Memory B cell (primary cell): ENCODE measurements around the gene HSPA2.
A peak's percentile ranks its signal among the peaks of the same experiment; 100 is the strongest.
"Not testable (repeated sequence)": the region's sequence is repeated elsewhere in the genome, so short reads cannot be mapped to it uniquely, and the experiment has no call there.

Experiments used
- ATAC-seq: fragments of 150-1000 bp; cut with Tn5 transposase; 2 replicates; pipeline ENCODE4 v1.10.0; 2021; ENCODE audit warnings: low read depth, mild to moderate bottlenecking, moderate library complexity
- DNase-seq, 2 donors: peaks; one replicate each; pipeline ENCODE4 v3.0.0; 2022; ENCODE audit warnings: low spot score in 2 of 2
- H3K27ac Mint-ChIP-seq: one replicate; pipeline ENCODE4 v1.8.0; 2022; ENCODE audit warnings: mild to moderate bottlenecking, moderate library complexity, mixed read lengths
- H3K27me3 Mint-ChIP-seq: one replicate; pipeline ENCODE4 v1.8.0; 2022; ENCODE audit warnings: mixed read lengths
- H3K36me3 Mint-ChIP-seq: one replicate; pipeline ENCODE4 v1.8.0; 2022; ENCODE audit warnings: mild to moderate bottlenecking, mixed read lengths
- H3K4me1 Mint-ChIP-seq: one replicate; pipeline ENCODE4 v1.8.0; 2022; ENCODE audit warnings: mixed read lengths
- H3K4me3 Mint-ChIP-seq: one replicate; pipeline ENCODE4 v1.8.0; 2022; ENCODE audit warnings: mild to moderate bottlenecking, moderate library complexity, mixed read lengths
- H3K9me3 Mint-ChIP-seq: one replicate; pipeline ENCODE4 v1.8.0; 2022; ENCODE audit warnings: mixed read lengths

HSPA2 gene

GRCh38 chr14:64506721-64507120 is 33.8 kb upstream of the HSPA2 start:
- Mint-ChIP-seq H3K4me3 (peak overlapping the region; percentile 91), H3K27ac (peak overlapping the region; percentile 100), H3K36me3 (peaks cover 2% of the 10 kb centered on the region), H3K4me1 (peaks cover 61% of the 10 kb centered on the region), H3K27me3 (no peaks in the 10 kb centered on the region), H3K9me3 (no peaks in the 10 kb centered on the region)
- DNase-seq (no peak), ATAC-seq (no peak)

DNA sequence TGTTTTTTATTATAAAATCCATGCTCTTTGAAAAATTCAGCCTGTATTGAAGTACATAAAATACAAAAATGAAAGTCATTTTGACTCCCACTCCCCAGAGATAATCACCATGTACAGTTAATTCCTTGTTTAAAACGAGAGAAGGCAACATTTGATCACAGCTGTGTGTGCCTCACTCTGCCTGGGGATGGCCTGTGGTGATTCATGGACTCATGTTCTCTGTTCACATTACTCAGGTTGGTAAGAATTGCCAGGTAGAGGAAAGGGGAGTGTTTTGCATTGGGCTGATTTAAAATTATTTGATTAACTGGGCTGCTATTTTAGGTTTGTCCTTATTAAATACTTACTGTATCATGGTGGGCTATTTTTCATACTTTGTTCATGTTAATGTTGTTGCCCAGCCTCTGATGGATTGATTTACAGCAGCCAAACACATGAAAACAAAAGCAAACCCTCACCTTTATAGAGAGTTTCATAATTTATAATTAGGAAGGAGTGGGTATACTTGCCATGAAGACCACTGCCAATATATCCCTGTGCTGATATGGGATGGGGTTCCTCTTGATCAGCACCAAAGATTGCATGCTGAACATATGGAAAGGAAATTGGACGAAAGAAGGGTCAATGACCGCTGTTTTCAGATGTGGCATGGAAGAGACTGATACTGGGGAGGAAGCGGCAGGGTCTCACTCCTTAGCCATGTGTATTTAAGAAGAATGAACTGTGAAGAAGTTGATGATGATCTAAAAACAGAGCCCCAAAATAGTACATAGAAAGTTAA is 33.0 kb upstream of the HSPA2 start:
- Mint-ChIP-seq H3K4me3 (peak overlapping the region; percentile 64), H3K4me1 (peaks cover 54% of the 10 kb centered on the region), H3K9me3 (no peaks in the 10 kb centered on the region), H3K27me3 (no peaks in the 10 kb centered on the region), H3K36me3 (peaks cover 2% of the 10 kb centered on the region), H3K27ac (peak overlapping the region; percentile 100)
- ATAC-seq (no peak), DNase-seq (no peak)

- peaks cover 2% of the 10 kb centered on the region for H3K36me3 Mint-ChIP-seq
- peak overlapping the region; percentile 12 for H3K4me3 Mint-ChIP-seq
- no peaks in the 10 kb centered on the region for H3K27me3 Mint-ChIP-seq
- peaks cover 53% of the 10 kb centered on the region for H3K4me1 Mint-ChIP-seq
- ATAC-seq (no peak), DNase-seq (no peak)
- peak overlapping the region; percentile 100 for H3K27ac Mint-ChIP-seq
- no peaks in the 10 kb centered on the region for H3K9me3 Mint-ChIP-seq
Observed at GRCh38 chr14:64508215-64508776, 32.2 kb upstream of the HSPA2 start.

GRCh38 chr14:64509036-64509435 is 31.5 kb upstream of the HSPA2 start:
- Mint-ChIP-seq H3K9me3 (no peaks in the 10 kb centered on the region), H3K4me1 (peaks cover 55% of the 10 kb centered on the region), H3K27ac (peak overlapping the region; percentile 100), H3K27me3 (no peaks in the 10 kb centered on the region), H3K4me3 (no peak overlapping the region), H3K36me3 (peaks cover 1% of the 10 kb centered on the region)
- ATAC-seq (no peak), DNase-seq (no peak)

- peak; percentile 47 for ATAC-seq
- peaks cover 53% of the 10 kb centered on the region for H3K4me1 Mint-ChIP-seq
Observed at GRCh38 chr14:64510825-64511671, 29.5 kb upstream of the HSPA2 start.

GRCh38 chr14:64513271-64513670 is 27.3 kb upstream of the HSPA2 start:
- H3K27ac Mint-ChIP-seq, result peak overlapping the region; percentile 5
- H3K4me3 Mint-ChIP-seq, result no peak overlapping the region
- peaks cover 1% of the 10 kb centered on the region for H3K36me3 Mint-ChIP-seq
- ATAC-seq (no peak), DNase-seq (no peak)
- no peaks in the 10 kb centered on the region for H3K9me3 Mint-ChIP-seq
- no peaks in the 10 kb centered on the region for H3K27me3 Mint-ChIP-seq
- H3K4me1 Mint-ChIP-seq, result peaks cover 49% of the 10 kb centered on the region

More at GRCh38 chr14:64510825-64511671, 29.5 kb upstream of the HSPA2 start:
- Mint-ChIP-seq H3K4me3 (peak overlapping the region; percentile 54), H3K27ac (peak overlapping the region; percentile 100), H3K27me3 (no peaks in the 10 kb centered on the region), H3K9me3 (no peaks in the 10 kb centered on the region), H3K36me3 (peaks cover 1% of the 10 kb centered on the region)
- DNase-seq, result peak; percentile 58 to 66

DNA sequence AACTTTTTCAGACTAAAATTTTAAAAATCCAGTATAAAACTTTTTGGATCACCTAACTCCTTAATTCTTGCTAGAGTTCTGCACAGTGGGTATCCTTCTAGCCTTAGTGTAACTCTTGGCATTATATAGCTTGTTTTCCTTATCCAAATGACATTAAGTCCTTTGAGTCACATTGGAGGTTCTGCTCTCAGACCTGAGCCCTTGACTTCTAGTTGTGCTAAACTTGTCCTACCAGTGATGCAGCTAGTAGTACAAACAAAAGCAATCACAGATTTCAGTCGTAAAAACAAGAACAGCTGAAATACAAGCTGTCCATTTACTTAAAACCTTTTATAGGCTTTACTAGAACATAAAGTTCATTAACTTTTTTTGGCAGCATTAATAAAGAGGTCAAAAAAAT is 25.5 kb upstream of the HSPA2 start:
- Mint-ChIP-seq H3K4me3 (no peak overlapping the region), H3K4me1 (peaks cover 40% of the 10 kb centered on the region), H3K27ac (no peak overlapping the region), H3K27me3 (no peaks in the 10 kb centered on the region), H3K9me3 (no peaks in the 10 kb centered on the region), H3K36me3 (peaks cover 1% of the 10 kb centered on the region)
- ATAC-seq (no peak), DNase-seq (no peak)

- ATAC-seq (no peak), DNase-seq (no peak)
- Mint-ChIP-seq H3K9me3 (no peaks in the 10 kb centered on the region), H3K4me1 (peaks cover 26% of the 10 kb centered on the region), H3K36me3 (peaks cover 1% of the 10 kb centered on the region), H3K4me3 (no peak overlapping the region), H3K27ac (peak overlapping the region; percentile 45), H3K27me3 (no peaks in the 10 kb centered on the region)
Observed at GRCh38 chr14:64516969-64517368, 23.6 kb upstream of the HSPA2 start.

DNA sequence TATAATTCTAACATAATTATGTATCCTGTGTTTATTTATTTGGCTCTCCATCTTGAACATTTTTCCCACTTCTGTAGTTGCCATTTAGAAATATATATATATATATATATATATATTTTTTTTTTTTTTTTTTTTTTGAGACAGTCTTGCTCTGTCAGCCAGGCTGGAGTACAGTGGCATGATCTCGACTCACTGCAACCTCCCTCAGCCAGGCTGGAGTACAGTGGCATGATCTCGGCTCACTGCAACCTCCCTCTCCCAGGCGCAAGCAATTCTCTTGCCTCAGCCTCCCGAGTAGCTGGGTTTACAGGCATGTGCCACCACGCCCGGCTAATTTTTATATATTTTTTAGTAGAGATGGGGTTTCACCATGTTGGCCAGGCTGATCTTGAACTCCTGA is 22.9 kb upstream of the HSPA2 start:
- H3K36me3 Mint-ChIP-seq, H3K27me3 Mint-ChIP-seq, H3K9me3 Mint-ChIP-seq, ATAC-seq, DNase-seq, H3K4me3 Mint-ChIP-seq, H3K27ac Mint-ChIP-seq: not testable (repeated sequence)
- peaks cover 26% of the 10 kb centered on the region for H3K4me1 Mint-ChIP-seq

GRCh38 chr14:64518229-64518628 is 22.3 kb upstream of the HSPA2 start:
- Mint-ChIP-seq H3K27me3 (no peaks in the 10 kb centered on the region), H3K4me3 (no peak overlapping the region), H3K36me3 (peaks cover 1% of the 10 kb centered on the region), H3K9me3 (no peaks in the 10 kb centered on the region), H3K27ac (peak overlapping the region; percentile 35), H3K4me1 (peaks cover 26% of the 10 kb centered on the region)
- ATAC-seq (no peak), DNase-seq (no peak)

DNA sequence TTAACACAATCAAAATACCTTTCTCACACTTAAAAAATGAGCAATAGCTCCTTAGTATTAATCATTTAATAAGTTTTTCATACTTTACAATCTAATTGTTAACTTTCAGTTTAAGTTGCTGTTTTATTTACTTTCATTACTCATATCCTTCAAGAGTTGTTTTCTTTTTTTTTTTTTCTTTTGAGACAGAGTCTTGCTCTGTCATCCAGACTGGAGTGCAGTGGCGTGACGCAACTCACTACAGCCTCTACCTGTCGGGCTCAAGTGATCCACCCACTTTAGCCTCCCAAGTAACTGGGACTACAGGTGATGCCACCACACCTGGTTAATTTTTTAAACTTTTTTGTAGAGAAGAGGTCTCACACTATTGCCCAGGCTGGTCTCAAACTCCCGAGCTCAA is 19.8 kb upstream of the HSPA2 start:
- Mint-ChIP-seq H3K4me1 (peaks cover 15% of the 10 kb centered on the region), H3K27ac (no peak overlapping the region), H3K27me3 (no peaks in the 10 kb centered on the region), H3K4me3 (no peak overlapping the region), H3K9me3 (no peaks in the 10 kb centered on the region), H3K36me3 (peaks cover 2% of the 10 kb centered on the region)
- no peak for DNase-seq
- ATAC-seq, result no peak

GRCh38 chr14:64522591-64523355 is 17.8 kb upstream of the HSPA2 start:
- ATAC-seq, result no peak
- H3K27ac Mint-ChIP-seq, result no peak overlapping the region
- H3K36me3 Mint-ChIP-seq, result peaks cover 5% of the 10 kb centered on the region
- H3K27me3 Mint-ChIP-seq, result no peaks in the 10 kb centered on the region
- no peak for DNase-seq
- no peak overlapping the region for H3K4me3 Mint-ChIP-seq
- H3K9me3 Mint-ChIP-seq, result no peaks in the 10 kb centered on the region
- peaks cover 7% of the 10 kb centered on the region for H3K4me1 Mint-ChIP-seq

- ATAC-seq (no peak), DNase-seq (no peak)
- H3K4me3 Mint-ChIP-seq, result no peak overlapping the region
- H3K27ac Mint-ChIP-seq, result no peak overlapping the region
- no peaks in the 10 kb centered on the region for H3K9me3 Mint-ChIP-seq
- no peaks in the 10 kb centered on the region for H3K27me3 Mint-ChIP-seq
- H3K36me3 Mint-ChIP-seq, result peaks cover 7% of the 10 kb centered on the region
- peaks cover 2% of the 10 kb centered on the region for H3K4me1 Mint-ChIP-seq
Observed at GRCh38 chr14:64525354-64525753, 15.2 kb upstream of the HSPA2 start.
